Liver (tissue), 9 donors: ENCODE results near the gene EDAR. TPM values are rescaled to one million over a fixed set of nuclear protein-coding genes. Genes with fewer than 3 reads are reported as not detected.

ENCODE experiments used
- DNase-seq: peaks from one replicate; pipeline ENCODE4 v3.0.0-alpha.2; 2017; ENCODE audit warnings: low spot score
- H3K27ac ChIP-seq, 2 donors: one replicate each; pipeline ENCODE4 v1.7.0; 2013; ENCODE audit warnings: inconsistent platforms in 2 of 2, low read length in 2 of 2, control low read depth in 1 of 2, low read depth in 1 of 2, mild to moderate bottlenecking in 1 of 2
- H3K27me3 ChIP-seq, 4 donors: one replicate each; pipeline versions ENCODE4 v1.6.1 to v1.7.0; 2013; ENCODE audit warnings: low read length in 3 of 4, inconsistent platforms in 1 of 4, mild to moderate bottlenecking in 1 of 4, moderate library complexity in 1 of 4; ENCODE audit not compliant: control insufficient read depth in 4 of 4, insufficient read depth in 4 of 4
- H3K36me3 ChIP-seq, 4 donors: one replicate each; pipeline versions ENCODE4 v1.6.1 to v1.7.0; 2013; ENCODE audit warnings: low read length in 3 of 4, mild to moderate bottlenecking in 3 of 4, low read depth in 1 of 4, moderate library complexity in 1 of 4; ENCODE audit not compliant: control insufficient read depth in 4 of 4, insufficient read depth in 3 of 4
- H3K4me1 ChIP-seq, 4 donors: one replicate each; pipeline versions ENCODE4 v1.6.1 to v1.7.0; 2013; ENCODE audit warnings: low read length in 3 of 4, mild to moderate bottlenecking in 3 of 4, moderate library complexity in 1 of 4; ENCODE audit not compliant: control insufficient read depth in 4 of 4, insufficient read depth in 4 of 4
- H3K4me3 ChIP-seq, 3 donors: one replicate each; pipeline versions ENCODE4 v1.6.1 to v1.7.0; 2013; ENCODE audit warnings: low read length in 3 of 3, control low read depth in 1 of 3, low read depth in 1 of 3, mild to moderate bottlenecking in 1 of 3
- H3K9ac ChIP-seq, 2 donors: one replicate each; pipeline ENCODE4 v1.7.0; 2013; ENCODE audit warnings: low read length in 2 of 2, mild to moderate bottlenecking in 2 of 2, moderate library complexity in 2 of 2, control low read depth in 1 of 2, low read depth in 1 of 2
- H3K9me3 ChIP-seq, 4 donors: one replicate each; pipeline versions ENCODE4 v1.6.1 to v1.7.0; 2013; ENCODE audit warnings: low read length in 3 of 4; ENCODE audit not compliant: control insufficient read depth in 4 of 4
- CTCF ChIP-seq: fragments of 150-350 bp; IDR thresholded peaks from 2 replicates; pipeline ENCODE4 v1.5.1; 2017; ENCODE audit warnings: improper control_type of control experiment, low read depth, low read length; ENCODE audit not compliant: missing input control
- GABPA ChIP-seq, 2 donors: IDR thresholded peaks in 1 of 2; conservative IDR thresholded peaks in 1 of 2; 2 replicates each; pipeline ENCODE4 v1.6.1; 2016; ENCODE audit warnings: antibody characterized with exemption in 2 of 2, mild to moderate bottlenecking in 1 of 2, moderate library complexity in 1 of 2
- HNF4G ChIP-seq: IDR thresholded peaks from 2 replicates; pipeline ENCODE4 v1.6.1; 2016; ENCODE audit warnings: antibody characterized with exemption
- MAX ChIP-seq: IDR thresholded peaks from 2 replicates; pipeline ENCODE4 v1.6.1; 2016; ENCODE audit warnings: antibody characterized with exemption
- RAD21 ChIP-seq, 2 donors: IDR thresholded peaks; 2 replicates each; pipeline ENCODE4 v1.6.1; 2016; ENCODE audit warnings: antibody characterized with exemption in 2 of 2, mild to moderate bottlenecking in 2 of 2
- RXRA ChIP-seq, 2 donors: IDR thresholded peaks; 2 replicates each; pipeline ENCODE4 v1.6.1; 2017 to 2018; ENCODE audit warnings: antibody characterized with exemption in 2 of 2, mild to moderate bottlenecking in 1 of 2
- SP1 ChIP-seq: IDR thresholded peaks from 2 replicates; pipeline ENCODE4 v1.6.1; 2018; ENCODE audit warnings: antibody characterized with exemption, mild to moderate bottlenecking
- TAF1 ChIP-seq: conservative IDR thresholded peaks from 2 replicates; pipeline ENCODE4 v1.6.1; 2016; ENCODE audit warnings: antibody characterized with exemption, mild to moderate bottlenecking
- WGBS: extraction: QIAGEN DNeasy Blood & Tissue Kit; methylation state at CpG from one replicate; pipeline ENCODE4 v1.1.7; 2013; 5-methylcytosine and 5-hydroxymethylcytosine counted together
- polyA plus RNA-seq, 2 donors: library from polyadenylated mRNA; stranded (reverse) in 1 of 2; unstranded in 1 of 2; fragments of 200-250 nt in 1 of 2; fragments of >200 nt in 1 of 2; fragmentation: Nextera tagmentation in 1 of 2; extraction: Ambion mirVana in 1 of 2; gene quantifications; one replicate each; pipeline versions ENCODE4 v1.2.1 to v1.2.3, GENCODE V29; 2013 to 2015
- total RNA-seq, 2 donors: library from RNA; depleted of rRNA; stranded (reverse); fragments of >200 nt; gene quantifications; one replicate each; pipeline ENCODE4 v1.2.3, GENCODE V29; 2014
- TF ChIP-seq, protein P1 (sequence below): IDR thresholded peaks from 2 replicates; pipeline ENCODE4 v1.6.1; 2016; ENCODE audit warnings: antibody characterized with exemption
- donor health status: healthy.
- donor health status: healthy.
- donor health status: healthy.
- donor health status: healthy.
- donor health status: healthy.

Gene EDAR
- total and polyA plus RNA-seq, 4 donors, result 0.09 to 0.50 (median 0.10) TPM

- H3K4me3 ChIP-seq, result no peak overlapping the region
- 79% methylated on average over 8 of the region's 8 CpGs for WGBS
- H3K27me3 ChIP-seq, result no peaks in the 10 kb centered on the region
- H3K4me1 ChIP-seq, result peaks cover 1 to 32% (median 19%) of the 10 kb centered on the region in 4 donors
- H3K9ac ChIP-seq, result no peak overlapping the region
- no peaks in the 10 kb centered on the region for H3K36me3 ChIP-seq
- TF ChIP-seq RAD21 (IDR thresholded peaks at IDR 0.05) (peak; percentile 93 to 98), HNF4G (no peak), TAF1 (no peak), CTCF (peak; percentile 82), RXRA (IDR thresholded peaks at IDR 0.05) (no peak)
- no peaks in the 10 kb centered on the region for H3K9me3 ChIP-seq
- H3K27ac ChIP-seq, result no peak overlapping the region
- no peak for DNase-seq
Measured at GRCh38 chr2:108927936-108928659, 60.9 kb downstream of the EDAR start.

GRCh38 chr2:108927405-108927804, 61.6 kb downstream of the EDAR start:
- peaks cover 1 to 32% (median 19%) of the 10 kb centered on the region in 4 donors for H3K4me1 ChIP-seq
- H3K9me3 ChIP-seq, result no peaks in the 10 kb centered on the region
- no peak for DNase-seq
- TF ChIP-seq SP1 (no peak), RAD21 (IDR thresholded peaks at IDR 0.05) (no peak), RXRA (IDR thresholded peaks at IDR 0.05) (no peak), TAF1 (no peak)
- TF ChIP-seq, protein P1, sequence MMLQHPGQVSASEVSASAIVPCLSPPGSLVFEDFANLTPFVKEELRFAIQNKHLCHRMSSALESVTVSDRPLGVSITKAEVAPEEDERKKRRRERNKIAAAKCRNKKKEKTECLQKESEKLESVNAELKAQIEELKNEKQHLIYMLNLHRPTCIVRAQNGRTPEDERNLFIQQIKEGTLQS, result no peak
- H3K27ac ChIP-seq, result no peak overlapping the region
- H3K4me3 ChIP-seq, result no peak overlapping the region
- no peaks in the 10 kb centered on the region for H3K27me3 ChIP-seq
- no peaks in the 10 kb centered on the region for H3K36me3 ChIP-seq
- no peak overlapping the region for H3K9ac ChIP-seq
- 87% methylated on average over 7 of the region's 7 CpGs for WGBS

DNA sequence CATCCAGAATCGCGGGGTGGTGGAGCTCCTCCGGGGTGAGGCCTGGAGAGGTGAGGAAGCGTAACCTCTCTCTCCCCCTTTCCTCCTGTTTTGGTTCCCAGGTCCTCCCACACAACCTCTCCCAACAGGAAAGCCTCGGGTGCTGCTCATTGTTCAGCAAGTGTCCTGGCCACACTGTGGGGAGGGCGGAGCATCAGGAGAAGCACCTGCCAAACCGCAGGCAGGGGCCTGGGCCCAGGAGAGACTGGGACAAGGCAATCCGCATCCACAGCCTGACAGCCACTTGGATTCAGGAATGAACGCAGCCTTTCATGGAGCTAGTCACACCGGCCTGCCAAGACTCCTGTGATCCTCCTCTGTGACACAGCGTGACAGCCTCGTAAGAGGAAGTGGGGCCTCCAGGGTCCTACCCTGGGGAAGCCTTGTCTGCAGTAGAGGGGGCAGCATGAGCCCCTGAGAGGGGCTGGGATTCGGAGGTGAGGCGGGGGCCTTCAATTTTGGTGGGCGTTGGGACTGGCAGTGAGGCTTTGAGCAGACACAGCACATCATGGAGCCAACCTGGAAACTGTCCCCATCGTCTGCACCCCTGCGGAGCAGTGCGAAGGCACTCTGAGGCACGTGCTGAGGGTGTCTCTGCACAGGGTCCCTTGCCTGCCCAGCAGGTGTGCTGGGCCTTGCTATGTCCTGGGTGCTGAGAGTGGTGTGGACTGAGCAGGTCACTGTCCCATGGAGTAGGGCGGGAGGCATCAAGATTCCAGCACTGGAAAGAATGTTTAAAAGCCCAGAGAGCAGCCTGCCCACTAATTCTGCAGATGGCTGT, 62.2 kb downstream of the EDAR start:
- Histone ChIP-seq H3K36me3 (no peaks in the 10 kb centered on the region), H3K27me3 (no peaks in the 10 kb centered on the region), H3K4me1 (peaks cover 1 to 32% (median 19%) of the 10 kb centered on the region in 4 donors), H3K27ac (no peak overlapping the region), H3K9ac (no peak overlapping the region), H3K9me3 (no peaks in the 10 kb centered on the region), H3K4me3 (no peak overlapping the region)
- TF ChIP-seq GABPA (IDR thresholded peaks at IDR 0.05 in 1 of 2, conservative IDR thresholded peaks at IDR 0.05 in 1 of 2) (no peak), MAX (no peak)
- 88% methylated on average over 20 of the region's 20 CpGs for WGBS
- no peak for DNase-seq
